IPS-18a (cell line): ENCODE results near the gene CAMK2B.

Experiments used
- H3K27ac ChIP-seq: one replicate; pipeline ENCODE4 v1.5.1; 2013; ENCODE audit warnings: low read length
- H3K27me3 ChIP-seq: one replicate; pipeline ENCODE4 v1.6.1; 2013; ENCODE audit warnings: mild to moderate bottlenecking, low read length; ENCODE audit not compliant: control insufficient read depth, insufficient read depth
- H3K36me3 ChIP-seq: one replicate; pipeline ENCODE4 v1.6.1; 2013; ENCODE audit warnings: low read depth, low read length; ENCODE audit not compliant: control insufficient read depth
- H3K4me1 ChIP-seq: one replicate; pipeline ENCODE4 v1.6.1; 2013; ENCODE audit warnings: low read depth, low read length; ENCODE audit not compliant: control insufficient read depth
- H3K4me3 ChIP-seq: one replicate; pipeline ENCODE4 v1.5.1; 2013; ENCODE audit warnings: low read length
- H3K9ac ChIP-seq: one replicate; pipeline ENCODE4 v1.6.1; 2013; ENCODE audit warnings: mild to moderate bottlenecking, low read length, moderate library complexity
- H3K9me3 ChIP-seq: one replicate; pipeline ENCODE4 v1.6.1; 2013; ENCODE audit warnings: low read depth, low read length; ENCODE audit not compliant: control insufficient read depth

Gene CAMK2B

DNA sequence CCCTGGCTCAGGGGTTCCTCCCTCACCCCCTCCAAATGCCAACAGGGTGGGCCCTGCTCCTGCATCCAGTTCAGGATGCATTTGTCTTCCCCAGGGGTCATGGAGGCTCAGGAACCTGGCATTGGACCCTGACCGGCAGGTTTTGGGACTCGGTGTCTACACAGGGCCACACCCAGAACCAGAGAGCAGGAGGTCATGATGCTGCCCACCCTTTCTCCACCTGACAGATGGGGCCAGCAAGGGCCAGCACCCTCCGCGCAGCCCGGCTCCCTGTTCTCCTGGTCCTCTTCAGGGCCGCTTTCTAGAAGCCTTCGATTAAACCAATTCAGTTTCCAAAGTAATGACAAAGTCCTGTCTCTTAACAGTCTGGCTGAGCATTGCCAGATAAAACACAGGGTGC, 50.2 kb downstream of the CAMK2B start:
- Histone ChIP-seq H3K27me3 (peaks cover 24% of the 10 kb centered on the region), H3K4me3 (no peak overlapping the region), H3K36me3 (no peaks in the 10 kb centered on the region), H3K9ac (no peak overlapping the region), H3K4me1 (no peaks in the 10 kb centered on the region), H3K9me3 (no peaks in the 10 kb centered on the region), H3K27ac (no peak overlapping the region)

DNA sequence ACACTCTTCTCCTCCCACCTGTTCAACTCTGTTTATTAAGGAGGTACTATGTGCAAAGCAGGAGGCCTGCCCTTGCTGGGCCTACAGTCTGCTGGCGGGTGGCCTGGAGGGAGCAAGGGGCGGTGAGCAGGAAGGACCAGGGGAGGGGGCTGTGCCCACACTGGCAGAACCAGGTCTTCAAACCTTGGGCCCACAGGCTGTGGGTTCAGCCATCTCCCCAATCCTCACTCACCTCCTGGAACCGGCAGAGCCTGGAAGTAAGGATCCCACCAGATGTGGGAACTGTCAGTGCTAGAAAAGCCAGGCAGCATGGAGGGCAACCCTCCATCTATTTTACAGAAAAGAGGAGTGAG, 50.8 kb downstream of the CAMK2B start:
- H3K9ac ChIP-seq, result no peak overlapping the region
- H3K27me3 ChIP-seq, result peaks cover 24% of the 10 kb centered on the region
- no peaks in the 10 kb centered on the region for H3K4me1 ChIP-seq
- H3K27ac ChIP-seq, result no peak overlapping the region
- H3K4me3 ChIP-seq, result no peak overlapping the region
- H3K36me3 ChIP-seq, result no peaks in the 10 kb centered on the region
- H3K9me3 ChIP-seq, result no peaks in the 10 kb centered on the region

GRCh38 chr7:44273681-44274622, 51.4 kb downstream of the CAMK2B start:
- Histone ChIP-seq H3K27me3 (peaks cover 24% of the 10 kb centered on the region), H3K27ac (no peak overlapping the region), H3K36me3 (no peaks in the 10 kb centered on the region), H3K4me1 (no peaks in the 10 kb centered on the region), H3K9me3 (no peaks in the 10 kb centered on the region), H3K9ac (no peak overlapping the region), H3K4me3 (no peak overlapping the region)

DNA sequence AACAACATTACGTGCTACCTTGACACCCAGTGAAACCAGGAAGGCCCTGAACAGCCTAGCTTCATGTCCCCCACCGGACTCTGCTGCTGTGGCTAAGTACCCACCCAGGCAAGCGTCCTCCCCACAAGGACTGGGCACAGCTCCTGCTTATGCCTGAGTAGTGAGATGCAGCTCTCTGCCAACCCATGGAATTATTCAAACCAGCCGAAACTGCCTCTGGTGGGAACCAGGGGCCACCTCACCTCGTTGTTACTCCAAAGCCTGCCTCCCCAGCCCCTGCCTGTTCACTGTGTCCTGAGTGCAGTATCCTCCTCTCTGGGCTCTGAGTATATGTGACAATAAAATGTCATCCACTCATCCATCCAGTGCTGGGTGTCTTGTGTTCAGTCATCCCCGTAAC, 52.4 kb downstream of the CAMK2B start:
- peaks cover 24% of the 10 kb centered on the region for H3K27me3 ChIP-seq
- no peak overlapping the region for H3K4me3 ChIP-seq
- H3K9me3 ChIP-seq, result no peaks in the 10 kb centered on the region
- no peaks in the 10 kb centered on the region for H3K36me3 ChIP-seq
- no peaks in the 10 kb centered on the region for H3K4me1 ChIP-seq
- no peak overlapping the region for H3K27ac ChIP-seq
- H3K9ac ChIP-seq, result no peak overlapping the region

- Histone ChIP-seq H3K27ac (no peak overlapping the region), H3K4me3 (no peak overlapping the region), H3K4me1 (no peaks in the 10 kb centered on the region), H3K9me3 (no peaks in the 10 kb centered on the region), H3K9ac (no peak overlapping the region), H3K36me3 (no peaks in the 10 kb centered on the region), H3K27me3 (peaks cover 24% of the 10 kb centered on the region)
Measured at GRCh38 chr7:44272456-44272855, 52.9 kb downstream of the CAMK2B start.

DNA sequence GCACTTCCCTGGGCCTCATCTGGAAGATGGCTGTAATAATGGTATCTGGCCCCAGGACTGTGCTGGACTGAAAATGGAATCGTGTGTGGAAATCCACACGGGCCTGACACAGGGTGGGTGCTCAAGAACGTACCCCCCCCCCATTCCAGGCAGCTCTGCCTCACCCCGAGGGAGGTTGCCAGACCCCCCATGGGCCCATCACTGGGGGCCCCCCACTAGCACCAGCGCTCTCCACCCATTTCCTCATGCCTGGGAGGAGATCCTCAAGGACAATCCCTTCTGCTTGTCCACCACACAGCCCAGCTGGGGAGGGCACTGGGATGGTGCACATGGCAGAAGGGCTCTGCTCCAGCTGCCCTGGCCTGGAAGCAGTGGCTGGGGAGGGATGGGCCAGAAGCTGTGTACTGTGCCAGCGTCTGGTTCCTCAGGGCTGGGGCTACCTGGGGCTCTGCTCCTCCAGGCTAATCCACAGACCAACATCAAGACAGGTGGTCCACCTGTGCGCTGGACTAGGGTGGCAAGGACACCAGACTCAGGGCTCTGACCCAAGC, 55.4 kb downstream of the CAMK2B start:
- Histone ChIP-seq H3K27ac (no peak overlapping the region), H3K4me1 (no peaks in the 10 kb centered on the region), H3K27me3 (peaks cover 13% of the 10 kb centered on the region)

GRCh38 chr7:44269417-44269816, 56.0 kb downstream of the CAMK2B start:
- Histone ChIP-seq H3K27ac (no peak overlapping the region), H3K27me3 (peaks cover 7% of the 10 kb centered on the region)

More for the DNA sequence above, 55.4 kb downstream of the CAMK2B start:
- Histone ChIP-seq H3K36me3 (no peaks in the 10 kb centered on the region), H3K9ac (no peak overlapping the region), H3K9me3 (no peaks in the 10 kb centered on the region), H3K4me3 (no peak overlapping the region)

GRCh38 chr7:44268671-44269070, 56.7 kb downstream of the CAMK2B start:
- Histone ChIP-seq H3K27ac (no peak overlapping the region), H3K27me3 (no peaks in the 10 kb centered on the region), H3K9me3 (no peaks in the 10 kb centered on the region), H3K4me1 (no peaks in the 10 kb centered on the region), H3K9ac (no peak overlapping the region), H3K4me3 (no peak overlapping the region), H3K36me3 (no peaks in the 10 kb centered on the region)

More at GRCh38 chr7:44269417-44269816, 56.0 kb downstream of the CAMK2B start:
- H3K9ac ChIP-seq, result no peak overlapping the region
- H3K9me3 ChIP-seq, result no peaks in the 10 kb centered on the region
- H3K36me3 ChIP-seq, result no peaks in the 10 kb centered on the region
- no peaks in the 10 kb centered on the region for H3K4me1 ChIP-seq
- no peak overlapping the region for H3K4me3 ChIP-seq

DNA sequence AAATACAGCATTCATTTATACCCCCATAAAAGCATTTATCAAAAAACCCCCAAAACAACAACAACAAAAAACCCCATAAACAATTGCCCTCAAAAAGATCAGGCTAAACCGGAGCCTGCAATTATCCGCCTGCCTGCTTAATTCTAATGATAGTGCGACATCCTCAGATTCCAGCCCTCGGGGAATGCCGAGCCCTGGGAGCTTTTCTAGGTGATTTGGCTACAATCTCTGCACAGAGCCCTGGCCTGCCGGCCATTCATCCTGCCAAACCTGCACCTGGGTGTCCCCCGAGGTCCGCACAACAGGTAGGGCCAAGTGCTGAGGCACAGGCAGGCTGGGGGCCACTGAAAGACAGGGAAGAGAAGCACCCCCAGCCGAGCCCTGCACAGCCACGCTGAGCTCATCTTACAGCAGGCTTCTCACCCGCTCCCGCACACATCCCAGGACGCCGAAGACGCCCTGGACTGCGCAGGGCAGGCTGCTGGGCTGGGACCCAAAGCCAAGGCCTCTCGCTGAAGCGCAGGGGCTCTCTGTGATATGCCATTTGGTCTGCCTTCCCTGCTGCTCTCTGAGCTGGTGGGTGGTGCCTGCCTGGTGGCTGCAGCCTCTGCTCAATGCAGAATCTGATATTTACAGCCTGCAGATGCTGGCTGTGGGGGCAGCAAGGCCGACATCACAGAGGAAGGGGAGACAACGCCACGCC, 57.5 kb downstream of the CAMK2B start:
- Histone ChIP-seq H3K27ac (no peak overlapping the region), H3K4me3 (no peak overlapping the region), H3K9ac (no peak overlapping the region), H3K27me3 (no peaks in the 10 kb centered on the region), H3K36me3 (no peaks in the 10 kb centered on the region), H3K9me3 (no peaks in the 10 kb centered on the region), H3K4me1 (no peaks in the 10 kb centered on the region)

- Histone ChIP-seq H3K4me1 (no peaks in the 10 kb centered on the region), H3K9ac (no peak overlapping the region), H3K27me3 (no peaks in the 10 kb centered on the region), H3K4me3 (no peak overlapping the region), H3K9me3 (no peaks in the 10 kb centered on the region), H3K36me3 (no peaks in the 10 kb centered on the region), H3K27ac (no peak overlapping the region)
Measured at GRCh38 chr7:44267178-44267577, 58.2 kb downstream of the CAMK2B start.

GRCh38 chr7:44266526-44266925, 58.9 kb downstream of the CAMK2B start:
- no peaks in the 10 kb centered on the region for H3K4me1 ChIP-seq
- H3K27ac ChIP-seq, result no peak overlapping the region
- no peak overlapping the region for H3K4me3 ChIP-seq
- H3K36me3 ChIP-seq, result no peaks in the 10 kb centered on the region
- H3K9me3 ChIP-seq, result no peaks in the 10 kb centered on the region
- no peak overlapping the region for H3K9ac ChIP-seq
- no peaks in the 10 kb centered on the region for H3K27me3 ChIP-seq
